Stomach (tissue), 4 donors: ENCODE measurements around the gene DNAJC16.

Source experiments
- EP300 ChIP-seq: sonication (generic); formaldehyde crosslinking; IDR thresholded peaks from one replicate; pipeline ENCODE4 v1.6.1; 2017; ENCODE audit warnings: antibody characterized with exemption
- POLR2A ChIP-seq, 4 donors: fragments of 450-650 bp; IDR thresholded peaks; one replicate each; pipeline ENCODE4 v1.6.1; 2016; ENCODE audit warnings: antibody characterized with exemption in 4 of 4, control low read depth in 2 of 4, mild to moderate bottlenecking in 1 of 4, moderate library complexity in 1 of 4
- POLR2AphosphoS5 ChIP-seq, 3 donors: sonication (generic); formaldehyde crosslinking; IDR thresholded peaks; one replicate each; pipeline ENCODE4 v1.6.1; 2016; ENCODE audit warnings: antibody characterized with exemption in 3 of 3
- TF ChIP-seq, protein P1 (sequence below), 7 experiments: fragments of 450-650 bp in 4 of 7; fragments of 200-600 bp in 3 of 7; sonication (generic) in 3 of 7; IDR thresholded peaks; one replicate each; pipeline ENCODE4 v1.5.1; 2016 to 2019; ENCODE audit warnings: antibody characterized with exemption in 7 of 7, control low read depth in 2 of 7, mild to moderate bottlenecking in 1 of 7

DNA sequence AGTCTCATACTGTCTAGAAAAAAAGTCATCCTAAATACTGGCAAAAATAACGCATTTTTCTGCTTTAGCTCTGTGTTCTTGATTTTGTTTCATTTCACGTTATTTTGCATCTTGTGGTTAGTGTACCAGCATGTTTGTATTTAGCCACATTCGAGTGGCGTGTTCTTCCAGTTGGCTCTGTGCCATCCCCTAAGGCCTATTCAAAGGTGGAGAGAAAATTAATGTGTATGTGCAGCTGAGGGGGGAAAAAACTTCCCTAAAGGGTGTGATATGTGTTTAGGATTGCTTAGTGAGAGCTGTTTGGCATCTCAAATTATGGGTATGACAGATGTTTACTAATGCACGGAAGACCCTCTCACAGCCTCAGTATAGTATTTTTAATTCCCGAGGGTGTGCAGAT, 12.1 kb downstream of the DNAJC16 start:
- TF ChIP-seq, protein P1, sequence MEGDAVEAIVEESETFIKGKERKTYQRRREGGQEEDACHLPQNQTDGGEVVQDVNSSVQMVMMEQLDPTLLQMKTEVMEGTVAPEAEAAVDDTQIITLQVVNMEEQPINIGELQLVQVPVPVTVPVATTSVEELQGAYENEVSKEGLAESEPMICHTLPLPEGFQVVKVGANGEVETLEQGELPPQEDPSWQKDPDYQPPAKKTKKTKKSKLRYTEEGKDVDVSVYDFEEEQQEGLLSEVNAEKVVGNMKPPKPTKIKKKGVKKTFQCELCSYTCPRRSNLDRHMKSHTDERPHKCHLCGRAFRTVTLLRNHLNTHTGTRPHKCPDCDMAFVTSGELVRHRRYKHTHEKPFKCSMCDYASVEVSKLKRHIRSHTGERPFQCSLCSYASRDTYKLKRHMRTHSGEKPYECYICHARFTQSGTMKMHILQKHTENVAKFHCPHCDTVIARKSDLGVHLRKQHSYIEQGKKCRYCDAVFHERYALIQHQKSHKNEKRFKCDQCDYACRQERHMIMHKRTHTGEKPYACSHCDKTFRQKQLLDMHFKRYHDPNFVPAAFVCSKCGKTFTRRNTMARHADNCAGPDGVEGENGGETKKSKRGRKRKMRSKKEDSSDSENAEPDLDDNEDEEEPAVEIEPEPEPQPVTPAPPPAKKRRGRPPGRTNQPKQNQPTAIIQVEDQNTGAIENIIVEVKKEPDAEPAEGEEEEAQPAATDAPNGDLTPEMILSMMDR (IDR thresholded peaks at IDR 0.05), result no peak
- TF ChIP-seq POLR2A (IDR thresholded peaks at IDR 0.05) (no peak), POLR2AphosphoS5 (IDR thresholded peaks at IDR 0.05) (no peak), EP300 (no peak)
